GM19035 (cell line): Measurements from ENCODE around the gene ZNF683.

Experiments
- ATAC-seq: cut with Tn5 transposase; IDR thresholded peaks from one replicate; pipeline ENCODE4 v1.9.1; 2021; ENCODE audit not compliant: unreplicated experiment

The ZNF683 gene

GRCh38 chr1:26359981-26360806, 12.4 kb downstream of the ZNF683 start:
- ATAC-seq, result no peak

GRCh38 chr1:26358411-26359384, 13.9 kb downstream of the ZNF683 start:
- ATAC-seq, result no peak

- ATAC-seq, result no peak
Measured at GRCh38 chr1:26357121-26357602, 15.4 kb downstream of the ZNF683 start.

- ATAC-seq, result no peak
Measured at GRCh38 chr1:26356106-26356505, 16.4 kb downstream of the ZNF683 start.

DNA sequence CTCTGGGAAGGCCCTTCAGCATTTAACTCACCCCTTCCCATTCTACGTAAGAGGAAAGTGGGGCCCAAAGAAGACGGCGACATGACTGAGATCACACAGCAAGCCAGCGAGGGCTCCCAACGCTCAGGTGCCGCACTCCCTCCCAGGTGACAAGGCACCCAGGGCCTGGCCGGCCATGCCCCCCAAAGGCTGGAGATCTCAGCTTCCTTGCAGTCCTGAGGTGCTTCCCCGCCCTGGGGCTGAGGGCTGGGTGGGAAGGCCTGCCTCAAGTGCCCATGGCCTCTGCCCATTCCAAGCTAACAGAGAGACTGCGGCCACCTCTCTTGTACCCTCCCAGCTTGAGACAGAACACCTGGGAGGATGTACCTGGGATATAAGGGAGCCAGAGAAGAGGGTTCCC, 17.6 kb downstream of the ZNF683 start:
- ATAC-seq, result no peak

DNA sequence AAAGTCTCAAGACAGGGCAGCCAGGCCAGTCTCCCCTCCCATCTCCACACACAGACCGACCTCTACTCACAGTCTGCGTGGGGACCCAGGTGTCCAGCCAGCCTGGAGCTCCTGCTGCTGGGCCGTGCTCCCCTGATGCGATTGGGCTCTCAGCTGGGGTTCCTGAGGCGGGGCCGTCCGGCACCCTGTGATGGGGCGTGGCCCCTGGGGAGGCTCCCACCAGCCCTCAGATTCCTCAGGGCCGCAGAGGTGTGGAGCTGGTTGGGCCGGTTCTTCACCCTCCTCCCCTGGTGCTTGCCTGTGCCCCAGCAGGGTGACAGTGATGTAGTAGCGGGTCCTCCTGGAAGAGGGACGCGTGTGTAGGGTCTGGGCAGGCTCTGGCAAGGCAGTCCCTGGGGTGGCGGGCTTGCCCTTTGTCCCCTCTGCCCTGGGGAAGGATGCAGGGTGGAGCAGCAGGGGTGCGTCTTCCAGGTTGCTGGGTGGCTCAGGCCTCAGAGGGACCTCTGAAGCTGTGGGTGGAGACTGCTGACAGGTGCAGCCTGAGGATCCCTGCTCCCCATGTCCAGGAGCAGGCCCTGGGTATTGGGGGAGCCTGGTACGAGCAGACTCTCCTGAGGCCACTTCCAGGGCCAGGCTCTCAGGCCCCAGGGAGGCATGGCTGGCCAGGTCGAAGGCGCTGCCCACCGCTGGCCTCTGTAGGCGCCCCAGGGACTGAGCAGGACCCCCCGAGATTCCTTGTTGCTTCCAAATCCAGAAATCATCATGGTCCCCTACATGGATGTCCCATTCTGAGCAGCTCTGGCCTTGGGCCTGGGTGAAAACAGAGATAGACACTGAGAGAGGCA, 18.4 kb downstream of the ZNF683 start, which contains the start of gene CRYBG2:
TSS of gene CRYBG2 (minus strand) at position 155 of the 845 bp plus-strand sequence. CDS start 7,473 bp downstream, outside the sequence.
- ATAC-seq, result no peak

- no peak for ATAC-seq
Measured at GRCh38 chr1:26353210-26353859, 19.2 kb downstream of the ZNF683 start.

DNA sequence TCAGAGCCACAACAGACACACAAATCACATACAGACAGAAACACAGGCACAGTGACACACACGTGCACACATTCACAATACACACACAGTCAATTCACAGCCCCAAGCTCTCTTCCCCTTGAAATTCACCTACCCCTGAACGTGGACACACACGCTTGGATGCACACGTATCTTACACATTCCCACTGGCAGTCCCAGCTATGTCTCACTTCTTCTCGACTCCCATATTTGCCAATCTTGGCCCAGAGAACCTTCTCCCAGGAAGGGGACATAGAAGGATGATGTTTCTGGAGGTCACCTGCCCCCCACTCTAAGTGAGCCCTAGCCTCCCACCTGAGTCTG, 20.2 kb downstream of the ZNF683 start:
- no peak for ATAC-seq

DNA sequence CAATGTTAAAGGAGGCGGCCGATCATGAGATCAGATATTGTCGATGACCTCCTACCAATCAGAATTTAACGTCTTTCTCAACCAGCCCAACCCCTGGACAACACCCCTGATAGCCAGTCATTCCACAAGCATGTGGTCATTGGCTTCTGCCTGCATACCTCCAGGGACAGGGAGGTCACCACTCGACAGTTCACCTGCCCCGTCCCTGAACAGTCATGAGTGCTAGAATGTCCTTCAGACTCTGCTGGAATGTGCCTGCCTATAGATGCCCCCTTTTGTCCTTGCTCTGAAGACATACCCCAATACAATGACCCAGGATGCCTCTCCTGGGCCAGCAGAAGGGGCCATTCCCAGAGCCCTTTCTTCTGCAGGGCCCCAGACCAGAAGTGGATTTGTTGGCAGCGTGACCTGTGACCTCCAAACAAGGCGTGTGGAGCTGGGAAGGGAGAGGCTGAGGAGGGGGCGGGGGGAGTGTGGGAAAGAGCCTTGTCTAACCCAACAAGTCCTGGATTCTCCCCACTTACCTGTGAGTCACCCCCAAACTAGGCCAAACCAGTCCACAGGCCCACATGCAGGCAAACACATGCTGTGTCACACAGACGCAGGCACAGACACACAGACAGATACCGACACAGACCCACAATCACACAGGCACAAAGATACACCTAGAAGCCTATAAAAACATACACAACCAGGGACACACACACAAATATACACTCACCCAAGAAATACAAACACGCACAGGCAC, 20.8 kb downstream of the ZNF683 start:
- no peak for ATAC-seq

GRCh38 chr1:26350701-26351589, 21.6 kb downstream of the ZNF683 start:
- ATAC-seq, result no peak

DNA sequence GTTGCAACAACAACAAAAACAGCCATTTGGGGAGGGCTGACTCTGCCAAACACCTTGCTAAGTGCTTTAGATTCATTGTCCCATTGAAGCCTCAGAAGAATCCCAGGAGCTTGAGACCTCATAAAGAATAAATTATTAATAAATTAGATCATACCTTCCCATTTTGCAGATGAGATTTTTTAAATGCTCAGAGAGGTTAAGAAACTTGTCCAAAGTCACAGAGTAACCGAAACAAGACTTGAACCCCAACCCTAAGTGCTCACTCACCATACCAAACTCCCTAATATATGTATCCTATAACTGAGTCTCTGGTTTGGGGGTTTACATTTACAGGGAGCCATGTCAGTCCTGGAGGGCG, 22.2 kb downstream of the ZNF683 start:
- no peak for ATAC-seq

DNA sequence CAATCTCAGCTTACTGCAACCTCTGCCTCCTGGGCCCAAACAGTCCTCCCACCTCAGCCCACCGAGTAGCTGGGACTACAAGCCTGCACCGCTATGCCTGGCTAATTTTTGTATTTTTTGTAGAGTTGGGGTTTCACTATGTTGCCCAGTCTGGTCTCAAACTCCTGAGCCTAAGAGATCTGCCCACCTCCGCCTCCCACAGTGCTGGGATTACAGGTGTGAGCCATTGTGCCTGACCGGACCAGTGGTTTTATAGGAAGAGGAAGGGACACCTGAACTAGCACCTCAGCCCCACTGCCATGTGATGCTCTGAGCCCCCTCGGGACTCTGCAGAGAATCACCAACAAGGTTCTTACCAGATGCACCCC, 22.7 kb downstream of the ZNF683 start:
- no peak for ATAC-seq

DNA sequence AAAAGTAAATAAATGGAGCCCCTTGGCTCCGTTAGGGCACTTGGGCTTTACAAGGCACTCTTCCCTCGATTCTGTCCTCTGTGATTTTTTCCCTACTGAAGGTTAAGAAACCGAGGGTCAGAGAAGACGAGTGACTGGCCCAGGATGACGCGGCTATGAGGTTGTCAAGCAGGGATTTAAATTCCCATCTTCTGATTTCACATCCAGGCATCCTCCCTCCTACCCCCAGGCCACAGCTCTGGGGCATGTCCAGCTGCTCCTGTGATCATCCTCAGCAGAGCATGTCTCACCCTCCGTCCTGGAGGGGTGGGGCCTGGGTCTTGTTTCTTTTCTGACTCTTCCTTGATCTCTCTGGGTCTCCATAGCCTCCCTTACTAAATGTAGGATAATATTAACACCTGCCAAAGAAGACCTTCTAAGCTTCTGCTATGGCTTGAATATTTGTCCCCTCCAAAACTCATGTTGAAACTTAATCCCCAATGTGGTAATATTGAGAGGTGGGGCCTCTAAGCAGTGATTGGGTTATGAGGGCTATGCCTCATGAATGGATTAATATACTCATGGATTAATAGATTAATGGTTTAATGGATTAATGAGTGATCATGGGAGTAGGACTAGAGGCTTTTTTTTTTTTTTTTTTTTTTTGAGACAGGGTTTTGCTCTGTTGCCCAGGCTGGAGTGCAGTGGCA, 23.2 kb downstream of the ZNF683 start:
- no peak for ATAC-seq

- ATAC-seq, result no peak
Measured at GRCh38 chr1:26346274-26347033, 26.1 kb downstream of the ZNF683 start.

DNA sequence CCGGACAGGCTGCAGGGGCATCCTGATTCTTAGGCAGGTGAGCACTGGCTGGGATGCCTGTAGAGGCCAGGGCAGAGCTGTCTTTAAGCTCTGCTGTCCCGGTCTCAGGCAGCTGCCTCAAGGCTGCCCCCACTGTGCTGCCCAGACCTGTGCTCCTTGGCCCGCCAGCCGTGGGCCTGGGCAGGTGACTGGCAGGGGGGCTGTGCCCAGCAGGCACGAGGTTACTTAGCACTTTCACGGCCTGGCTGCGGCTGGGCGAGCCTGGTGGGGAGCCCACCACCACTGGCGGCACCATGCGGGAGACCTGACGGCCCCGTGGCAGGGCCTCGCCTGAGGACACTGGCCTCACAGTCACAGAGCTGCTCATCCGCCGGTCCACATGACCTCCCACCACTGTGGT, 26.8 kb downstream of the ZNF683 start:
- no peak for ATAC-seq

- no peak for ATAC-seq
Measured at GRCh38 chr1:26344147-26344920, 28.2 kb downstream of the ZNF683 start.

DNA sequence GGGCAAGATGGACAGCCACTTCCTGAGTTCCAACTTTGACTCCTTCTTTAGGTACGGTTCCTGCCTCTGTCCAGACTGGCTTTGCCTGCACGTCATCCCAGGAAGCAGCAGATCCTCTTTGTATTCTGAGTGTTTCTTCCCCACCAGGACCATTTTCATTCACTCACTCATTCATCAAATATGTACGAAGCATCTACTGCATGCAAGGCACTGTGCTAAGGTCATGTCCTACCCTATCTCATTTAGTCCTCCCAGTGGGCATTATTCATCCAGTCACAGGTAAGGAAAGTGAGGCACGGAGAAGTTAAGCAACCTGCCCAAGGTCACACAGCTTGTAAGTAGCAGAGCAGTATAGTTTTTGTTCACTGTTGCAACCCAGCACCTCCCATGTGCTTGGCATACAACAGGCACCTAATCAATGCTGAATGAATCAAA, 32.5 kb downstream of the ZNF683 start:
- no peak for ATAC-seq
